ENCODE data around the gene SOX8.

The SOX8 gene

GRCh38 chr16:971582-971905, 10.0 kb upstream of the SOX8 start:
- POLR2A ChIA-PET, result no interaction called here
- Histone ChIP-seq H3K27ac (ENCODE audit: extremely low read depth, low read depth, low read length) (no peak overlapping the region), H3K4me3 (ENCODE audit: low read depth, low read length) (no peak overlapping the region), H3K36me3 (ENCODE audit: control insufficient read depth in 2 of 2, insufficient read depth in 1 of 2, low read length in 2 of 2) (peaks cover 0 to 16% of the 10 kb centered on the region in 2 experiments; a peak in 1 of 3 replicates), H3K9me3 (ENCODE audit: control insufficient read depth, insufficient read depth, low read depth, low read length) (no peaks in the 10 kb centered on the region), H3K4me1 (ENCODE audit: control insufficient read depth, insufficient read depth, low read length) (peaks cover 7% of the 10 kb centered on the region; the same call in 1 of the 2 replicates)
- CTCF ChIA-PET, result interaction anchor here (0.5 kb wide), 1 partner anchor 187 kb away, joined by 5 read pairs; no protein-coding TSS in a partner anchor
- TF ChIP-seq ZNF792 (tag by site-specific recombination; IDR thresholded peaks at IDR 0.05) (no peak), PRDM2 (tag by site-specific recombination; IDR thresholded peaks at IDR 0.05; ENCODE audit: borderline replicate concordance) (peak; percentile 13; the same call in 1 of the 2 replicates)

- ChIA-PET CTCF (interaction anchor here (1.0 kb wide), 1 partner anchor 84 kb away, joined by 4 read pairs; no protein-coding TSS in a partner anchor), POLR2A (no interaction called here)
- no peaks in the 10 kb centered on the region for H3K9me3 ChIP-seq (ENCODE audit: control insufficient read depth, insufficient read depth, low read depth, low read length)
- TF ChIP-seq HOXA7 (CRISPR knock-in tag; IDR thresholded peaks at IDR 0.05; ENCODE audit: borderline replicate concordance) (no peak), ZNF175 (tag by site-specific recombination; IDR thresholded peaks at IDR 0.05) (no peak), ZXDB (tag by site-specific recombination; IDR thresholded peaks at IDR 0.05) (no peak), ZNF513 (tag by site-specific recombination; IDR thresholded peaks at IDR 0.05) (no peak), FEZF1 (tag by site-specific recombination; IDR thresholded peaks at IDR 0.05) (no peak), ZNF292 (tag by site-specific recombination; IDR thresholded peaks at IDR 0.05; ENCODE audit: borderline replicate concordance, low read depth) (no peak), ZSCAN30 (tag by site-specific recombination; IDR thresholded peaks at IDR 0.05) (no peak), ZNF350 (tag by site-specific recombination; IDR thresholded peaks at IDR 0.05) (no peak), SETDB1 (IDR thresholded peaks at IDR 0.05; ENCODE audit: insufficient read length, low read length) (no peak), ZBTB6 (tag by site-specific recombination; IDR thresholded peaks at IDR 0.05) (no peak), KLF8 (tag by site-specific recombination; IDR thresholded peaks at IDR 0.05) (no peak), ZNF114 (tag by site-specific recombination; IDR thresholded peaks at IDR 0.05) (no peak), ZBTB1 (tag by site-specific recombination; IDR thresholded peaks at IDR 0.05) (no peak), ZBTB10 (tag by site-specific recombination; IDR thresholded peaks at IDR 0.05) (no peak), ZNF362 (tag by site-specific recombination; IDR thresholded peaks at IDR 0.05) (no peak), ZNF140 (tag by site-specific recombination; IDR thresholded peaks at IDR 0.05) (no peak)
- peaks cover 0 to 12% of the 10 kb centered on the region in 2 experiments; a peak in 1 of 3 replicates for H3K36me3 ChIP-seq (ENCODE audit: control insufficient read depth in 2 of 2, insufficient read depth in 1 of 2, low read length in 2 of 2)
- peaks cover 7% of the 10 kb centered on the region; the same call in 1 of the 2 replicates for H3K4me1 ChIP-seq (ENCODE audit: control insufficient read depth, insufficient read depth, low read length)
- H3K27ac ChIP-seq (ENCODE audit: extremely low read depth, low read depth, low read length), result no peak overlapping the region
- no peak overlapping the region for H3K4me3 ChIP-seq (ENCODE audit: low read depth, low read length)
Measured at GRCh38 chr16:971981-972315, 9.6 kb upstream of the SOX8 start.

Measured in HEK293 (cell line).